Measurements from ENCODE around the gene VHLL. TPM values are rescaled to one million over a fixed set of nuclear protein-coding genes. Genes with fewer than 3 reads are reported as not detected.

Gene VHLL
- total RNA-seq, 3 donors from 2014 or later (not counting 1 experiment from before 2014, with no cell fraction given), result 0.42 TPM; not detected in 2

- H3K36me3 ChIP-seq (ENCODE audit: control insufficient read depth, insufficient read depth, low read length), result peaks cover 2% of the 10 kb centered on the region
- peak overlapping the region; percentile 80 for H3K4me3 Mint-ChIP-seq
- DNase-seq, result peak in 1 of 2 donors; percentile 52
- peak overlapping the region; percentile 8 for H3K27ac ChIP-seq (ENCODE audit: low read length)
- no peaks in the 10 kb centered on the region for H3K27me3 ChIP-seq (ENCODE audit: control insufficient read depth, insufficient read depth, low read length)
- no peaks in the 10 kb centered on the region for H3K36me3 Mint-ChIP-seq
- peak; percentile 80 to 84 (median 84) for ATAC-seq
- peaks cover 6 to 32% of the 10 kb centered on the region in 2 donors for H3K4me1 Mint-ChIP-seq
- H3K27ac Mint-ChIP-seq, result peak overlapping the region; percentile 61 to 88
- H3K4me1 ChIP-seq (ENCODE audit: control insufficient read depth, insufficient read depth, low read length), result peaks cover 24% of the 10 kb centered on the region
- no peaks in the 10 kb centered on the region for H3K27me3 Mint-ChIP-seq (ENCODE audit: low read depth in 2 of 2)
- no peak for TF ChIP-seq CTCF (IDR thresholded peaks at IDR 0.05)
- no peaks in the 10 kb centered on the region for H3K9me3 ChIP-seq (ENCODE audit: control insufficient read depth, insufficient read depth, low read length)
- no peak overlapping the region for H3K4me3 ChIP-seq (ENCODE audit: low read length)
- intact Hi-C loops (cut with micrococcal nuclease), result no loop called here
- WGBS (ENCODE audit: insufficient coverage), result 53% methylated on average over 37 of the region's 37 CpGs
- no peaks in the 10 kb centered on the region for H3K9me3 Mint-ChIP-seq
Observed at GRCh38 chr1:156291226-156292061, 7.7 kb downstream of the VHLL start.

- no peaks in the 10 kb centered on the region for H3K36me3 Mint-ChIP-seq
- H3K4me3 ChIP-seq (ENCODE audit: low read length), result no peak overlapping the region
- no peaks in the 10 kb centered on the region for H3K27me3 ChIP-seq (ENCODE audit: control insufficient read depth, insufficient read depth, low read length)
- no peaks in the 10 kb centered on the region for H3K9me3 ChIP-seq (ENCODE audit: control insufficient read depth, insufficient read depth, low read length)
- no peak for TF ChIP-seq CTCF (IDR thresholded peaks at IDR 0.05)
- no peak for ATAC-seq
- H3K36me3 ChIP-seq (ENCODE audit: control insufficient read depth, insufficient read depth, low read length), result peaks cover 2% of the 10 kb centered on the region
- no peaks in the 10 kb centered on the region for H3K9me3 Mint-ChIP-seq
- no peak overlapping the region for H3K27ac ChIP-seq (ENCODE audit: low read length)
- H3K4me3 Mint-ChIP-seq, result no peak overlapping the region
- H3K27ac Mint-ChIP-seq, result no peak overlapping the region
- peaks cover 4 to 20% of the 10 kb centered on the region in 2 donors for H3K4me1 Mint-ChIP-seq
- intact Hi-C loops (cut with micrococcal nuclease), result no loop called here
- DNase-seq, result no peak
- H3K27me3 Mint-ChIP-seq (ENCODE audit: low read depth in 2 of 2), result no peaks in the 10 kb centered on the region
- peaks cover 17% of the 10 kb centered on the region for H3K4me1 ChIP-seq (ENCODE audit: control insufficient read depth, insufficient read depth, low read length)
Observed at GRCh38 chr1:156289857-156290256, 9.2 kb downstream of the VHLL start.

- no peak overlapping the region for H3K4me3 Mint-ChIP-seq
- WGBS (ENCODE audit: insufficient coverage), result 97% methylated on average over 7 of the region's 8 CpGs
Observed at GRCh38 chr1:156286061-156286460, 13.0 kb downstream of the VHLL start.

More at GRCh38 chr1:156286061-156286460, 13.0 kb downstream of the VHLL start:
- TF ChIP-seq CTCF (IDR thresholded peaks at IDR 0.05), result no peak
- Mint-ChIP-seq H3K36me3 (no peaks in the 10 kb centered on the region), H3K27ac (no peak overlapping the region), H3K27me3 (ENCODE audit: low read depth in 2 of 2) (no peaks in the 10 kb centered on the region), H3K9me3 (no peaks in the 10 kb centered on the region), H3K4me1 (peaks cover 30 to 36% of the 10 kb centered on the region in 2 donors)
- Histone ChIP-seq H3K27me3 (ENCODE audit: control insufficient read depth, insufficient read depth, low read length) (no peaks in the 10 kb centered on the region), H3K4me3 (ENCODE audit: low read length) (no peak overlapping the region), H3K36me3 (ENCODE audit: control insufficient read depth, insufficient read depth, low read length) (peaks cover 2% of the 10 kb centered on the region), H3K27ac (ENCODE audit: low read length) (no peak overlapping the region), H3K9me3 (ENCODE audit: control insufficient read depth, insufficient read depth, low read length) (no peaks in the 10 kb centered on the region), H3K4me1 (ENCODE audit: control insufficient read depth, insufficient read depth, low read length) (peaks cover 28% of the 10 kb centered on the region)
- ATAC-seq (no peak), DNase-seq (no peak)
- intact Hi-C loops (cut with micrococcal nuclease), result no loop called here
